ENCODE results near the gene SIK2. TPM values are rescaled to one million over a fixed set of nuclear protein-coding genes. Genes with fewer than 3 reads are reported as not detected.

Gene SIK2
- total and polyA plus RNA-seq, 10 donors = 1.7 to 23.8 (median 14.9) TPM

DNA sequence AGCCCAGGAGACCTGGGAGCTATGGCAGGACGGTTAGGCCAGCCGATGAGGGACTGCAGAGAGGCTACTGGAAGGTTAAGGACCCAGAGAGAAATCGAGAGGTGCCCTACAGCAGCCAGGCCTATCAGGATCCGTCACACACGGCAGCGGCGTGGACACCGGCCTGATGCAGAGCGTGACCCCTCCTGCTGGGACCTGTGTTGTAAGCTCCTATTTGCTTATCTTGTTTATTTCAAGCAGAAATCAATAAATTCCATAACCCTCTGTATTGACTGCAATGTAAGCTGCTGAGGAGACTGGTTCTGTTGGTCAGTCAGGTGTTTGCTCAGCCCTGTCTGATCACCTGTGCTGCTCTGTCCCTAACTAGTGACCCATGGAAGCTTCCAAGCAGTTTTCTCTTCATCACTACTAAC lies 124.1 kb downstream of the SIK2 start:
- intact Hi-C loops (cut with DNase I; ENCODE audit: low total_unique reads) = no loop called here
- no peaks in the 10 kb centered on the region for H3K27me3 ChIP-seq (replicated peaks in 1 of 7)
- no peaks in the 10 kb centered on the region for H3K9me3 ChIP-seq
- H3K27ac ChIP-seq = no peak overlapping the region
- TF ChIP-seq POLR2AphosphoS5 (IDR thresholded peaks at IDR 0.05) (peak in 1 of 3 donors; percentile 13), CTCF (IDR thresholded peaks at IDR 0.05 in 8 of 11, conservative IDR thresholded peaks at IDR 0.05 in 3 of 11) (no peak), POLR2A (IDR thresholded peaks at IDR 0.05) (no peak)
- no peak overlapping the region for H3K4me3 ChIP-seq
- peaks cover 0 to 10% (median 0%) of the 10 kb centered on the region in 6 donors for H3K4me1 ChIP-seq
- peaks cover 0 to 85% (median 54%) of the 10 kb centered on the region in 6 donors for H3K36me3 ChIP-seq
- WGBS, 5 donors = 94 to 99% (median 96%) methylated on average over 9 of the region's 9 CpGs
- DNase-seq = no peak

GRCh38 chr11:111727431-111727830 lies 125.2 kb downstream of the SIK2 start:
- intact Hi-C loops (cut with DNase I; ENCODE audit: low total_unique reads) = no loop called here
- peaks cover 0 to 74% (median 43%) of the 10 kb centered on the region in 6 donors for H3K36me3 ChIP-seq
- 74 to 93% (median 85%) methylated on average over 7 of the region's 7 CpGs for WGBS, 5 donors
- no peaks in the 10 kb centered on the region for H3K27me3 ChIP-seq (replicated peaks in 1 of 7)
- peaks cover 0 to 10% (median 0%) of the 10 kb centered on the region in 6 donors for H3K4me1 ChIP-seq
- peak overlapping the region in 1 of 8 donors; percentile 24 for H3K27ac ChIP-seq
- DNase-seq = no peak
- no peak overlapping the region for H3K4me3 ChIP-seq
- no peaks in the 10 kb centered on the region for H3K9me3 ChIP-seq
- TF ChIP-seq CTCF (IDR thresholded peaks at IDR 0.05 in 8 of 11, conservative IDR thresholded peaks at IDR 0.05 in 3 of 11) = no peak
- TF ChIP-seq POLR2A (IDR thresholded peaks at IDR 0.05) = no peak
- no peak for TF ChIP-seq POLR2AphosphoS5 (IDR thresholded peaks at IDR 0.05)

GRCh38 chr11:111729071-111729830 lies 127.0 kb downstream of the SIK2 start:
- Histone ChIP-seq H3K27me3 (replicated peaks in 1 of 7) (no peaks in the 10 kb centered on the region), H3K9me3 (no peaks in the 10 kb centered on the region), H3K36me3 (peaks cover 0 to 56% (median 26%) of the 10 kb centered on the region in 6 donors), H3K4me3 (no peak overlapping the region), H3K4me1 (peaks cover 0 to 26% (median 1%) of the 10 kb centered on the region in 6 donors), H3K27ac (peak overlapping the region in 6 of 8 donors; percentile 33 to 59 (median 46))
- 84 to 94% (median 91%) methylated on average over 10 of the region's 10 CpGs for WGBS, 5 donors
- intact Hi-C loops (cut with DNase I; ENCODE audit: low total_unique reads) = no loop called here
- TF ChIP-seq POLR2AphosphoS5 (IDR thresholded peaks at IDR 0.05) = no peak
- no peak for TF ChIP-seq POLR2A (IDR thresholded peaks at IDR 0.05)
- no peak for TF ChIP-seq CTCF (IDR thresholded peaks at IDR 0.05 in 8 of 11, conservative IDR thresholded peaks at IDR 0.05 in 3 of 11)
- no peak for DNase-seq

- Histone ChIP-seq H3K27ac (peak overlapping the region in 6 of 8 donors; percentile 33 to 59 (median 46)), H3K9me3 (no peaks in the 10 kb centered on the region), H3K4me1 (peaks cover 0 to 32% (median 3%) of the 10 kb centered on the region in 6 donors), H3K4me3 (no peak overlapping the region), H3K27me3 (replicated peaks in 1 of 7) (no peaks in the 10 kb centered on the region), H3K36me3 (peaks cover 0 to 50% (median 20%) of the 10 kb centered on the region in 6 donors)
- intact Hi-C loops (cut with DNase I; ENCODE audit: low total_unique reads) = no loop called here
- 74 to 87% (median 84%) methylated on average over 9 of the region's 9 CpGs for WGBS, 5 donors
- TF ChIP-seq POLR2A (IDR thresholded peaks at IDR 0.05) (no peak), CTCF (IDR thresholded peaks at IDR 0.05 in 8 of 11, conservative IDR thresholded peaks at IDR 0.05 in 3 of 11) (no peak), POLR2AphosphoS5 (IDR thresholded peaks at IDR 0.05) (peak in 1 of 3 donors; percentile 38)
- no peak for DNase-seq
Observed at GRCh38 chr11:111729831-111730311, 127.6 kb downstream of the SIK2 start.

Measured in spleen (tissue), 11 donors.